Measurements from ENCODE around the gene ABCB6.

Gene ABCB6

GRCh38 chr2:219168932-219169331, 49.8 kb downstream of the ABCB6 start:
- DNase-seq (ENCODE audit: low read depth) = no peak

- DNase-seq (ENCODE audit: low read depth) = no peak
Observed at GRCh38 chr2:219168526-219168925, 50.2 kb downstream of the ABCB6 start.

- DNase-seq (ENCODE audit: low read depth) = no peak
Observed at GRCh38 chr2:219167997-219168396, 50.8 kb downstream of the ABCB6 start.

GRCh38 chr2:219165058-219165911, 53.5 kb downstream of the ABCB6 start:
- DNase-seq (ENCODE audit: low read depth) = no peak

GRCh38 chr2:219163156-219163555, 55.6 kb downstream of the ABCB6 start:
- DNase-seq (ENCODE audit: low read depth) = no peak

GRCh38 chr2:219161097-219161496, 57.7 kb downstream of the ABCB6 start:
- no peak for DNase-seq (ENCODE audit: low read depth)

GRCh38 chr2:219160186-219161017, 58.4 kb downstream of the ABCB6 start, which contains the start of gene NHEJ1:
Gene NHEJ1, minus strand, starts transcription at chr2:219160815. Its CDS starts 2,453 bp downstream, at chr2:219158362.
- peak; percentile 88 for DNase-seq (ENCODE audit: low read depth)
